ENCODE results near the gene AASDH.
"Not testable (repeated sequence)": the region's sequence is repeated elsewhere in the genome, so short reads cannot be mapped to it uniquely, and the experiment has no call there.

The AASDH gene

DNA sequence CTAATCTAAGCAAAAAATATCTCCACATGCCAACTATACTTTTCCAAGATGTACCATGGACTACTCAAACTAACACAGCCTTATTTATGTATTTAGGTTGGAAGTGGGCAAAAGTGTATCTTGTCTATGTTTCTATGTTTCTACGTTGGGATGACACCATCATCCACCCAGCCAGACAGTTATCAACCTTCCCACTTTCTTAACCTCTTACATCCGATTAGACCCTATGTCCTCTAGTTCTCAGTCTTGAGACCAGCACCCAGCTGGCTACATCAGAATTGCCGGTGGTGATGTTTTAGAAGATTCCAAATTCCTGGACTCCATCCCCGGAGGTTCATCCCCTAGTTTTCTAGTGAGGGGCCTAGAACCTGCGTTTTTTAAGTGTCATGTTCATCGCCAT, 1.0 kb upstream of the AASDH start:
- FAIRE-seq, result no peak

DNA sequence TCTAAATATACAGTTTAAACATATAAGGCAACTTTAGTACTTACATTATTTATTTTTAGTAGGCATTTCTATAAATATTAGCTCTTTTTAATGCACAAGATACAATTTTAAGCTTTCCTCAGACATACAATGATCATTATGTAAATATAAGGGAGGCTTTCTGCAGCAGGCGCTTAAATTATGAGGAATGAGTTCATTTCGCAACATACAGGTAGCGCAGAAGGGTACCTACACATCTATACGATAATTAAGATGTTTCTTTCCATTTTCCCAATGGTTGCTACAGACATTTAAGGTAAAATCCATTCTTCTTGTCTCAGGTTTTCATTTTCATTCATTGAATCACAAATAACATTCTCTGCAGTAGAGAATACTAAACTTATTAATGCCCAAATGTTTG, 1.2 kb downstream of the AASDH start:
- no peak for FAIRE-seq

DNA sequence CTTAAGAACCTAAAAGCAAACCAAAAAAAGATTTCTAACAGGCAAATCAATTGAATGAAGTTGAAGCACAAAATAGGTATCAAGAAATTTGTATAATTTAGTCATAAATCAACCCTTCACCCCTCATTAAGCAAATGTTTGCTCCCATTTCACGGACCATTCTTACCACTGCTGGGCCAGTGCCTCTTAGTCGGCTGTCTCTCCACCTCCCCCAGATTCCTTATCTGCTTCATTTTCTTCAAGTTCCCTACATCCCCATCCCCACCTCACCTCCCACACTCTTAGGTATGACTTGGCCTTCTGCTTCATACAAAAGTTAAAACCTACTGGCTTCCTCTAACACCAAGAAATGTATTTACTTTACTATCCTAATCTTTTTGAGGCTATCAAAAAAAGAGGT, 11.8 kb downstream of the AASDH start:
- FAIRE-seq, result no peak

DNA sequence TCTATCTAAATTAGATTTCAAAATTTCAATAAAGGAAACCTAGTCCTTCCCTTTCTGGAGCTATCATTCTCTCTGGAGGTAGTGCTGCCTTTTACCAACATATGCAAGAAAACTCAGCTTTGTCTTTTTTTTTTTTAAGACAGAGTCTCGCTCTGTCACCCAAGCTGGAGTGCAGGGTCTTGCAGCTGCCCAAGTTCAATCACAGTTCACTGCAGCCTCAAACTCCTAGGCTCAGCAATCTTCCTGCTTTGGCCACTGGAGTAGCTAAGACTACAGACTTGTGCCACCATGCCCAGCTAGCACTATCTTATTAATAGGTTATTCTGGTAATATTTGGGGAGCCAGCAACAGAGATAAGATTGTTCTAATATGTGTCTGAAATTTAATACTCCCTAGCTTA, 12.3 kb downstream of the AASDH start:
- no peak for FAIRE-seq

DNA sequence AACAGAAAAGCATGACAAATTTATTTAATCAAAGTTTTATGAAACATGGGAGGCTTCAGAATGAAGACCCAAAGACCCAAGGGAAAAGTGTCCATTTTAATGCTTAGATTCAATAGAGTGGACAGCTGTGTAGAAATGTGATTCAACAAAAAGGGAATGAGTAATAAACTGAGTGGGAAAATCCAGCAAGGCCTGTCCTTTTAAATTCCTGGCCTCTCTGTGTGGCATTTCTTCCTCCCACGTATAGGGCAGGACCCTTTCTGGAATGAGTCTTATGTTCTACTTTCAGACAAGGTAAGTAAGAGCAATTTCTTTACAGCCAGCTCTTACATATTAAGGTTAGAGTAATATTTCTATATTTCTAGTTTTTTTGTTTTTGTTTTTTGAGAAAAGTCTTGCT, 14.5 kb downstream of the AASDH start:
- FAIRE-seq, result no peak

DNA sequence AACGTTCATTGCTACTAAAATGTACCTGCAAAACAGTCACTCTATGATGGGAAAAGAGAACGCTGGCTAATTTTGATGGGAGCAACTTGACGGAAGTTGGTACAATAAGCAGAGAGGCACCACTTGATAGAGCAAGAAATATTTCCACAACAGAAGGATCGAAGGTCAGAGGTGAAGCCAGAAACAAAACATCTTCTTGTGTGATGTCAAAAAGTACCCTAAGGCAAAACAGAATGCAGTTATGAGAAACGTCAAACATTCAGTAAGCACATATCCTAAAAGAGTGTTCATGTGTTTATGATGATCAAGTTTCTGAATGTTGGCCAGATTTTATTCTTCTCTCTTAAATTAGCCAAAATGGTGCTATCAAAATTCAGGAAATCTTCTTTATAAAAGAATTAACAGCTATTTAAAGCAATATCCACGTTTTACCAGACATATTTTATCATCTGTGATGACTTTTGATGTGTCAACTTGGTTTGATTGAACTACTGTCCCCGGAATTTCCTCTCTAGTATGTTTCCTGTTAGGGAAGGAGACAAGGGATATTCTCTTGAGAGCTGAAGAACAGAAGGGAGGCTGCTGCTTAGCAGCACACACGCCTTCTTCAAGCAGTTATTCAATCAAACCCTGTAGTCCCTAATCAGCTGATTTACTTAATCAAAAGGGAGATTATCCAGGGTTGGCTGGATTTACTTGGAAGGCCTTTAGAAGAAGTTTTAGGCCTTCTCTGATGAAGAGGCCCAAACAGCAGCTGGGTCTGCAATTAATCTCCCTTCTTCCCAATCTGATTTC, 15.7 kb downstream of the AASDH start:
- no peak for FAIRE-seq

DNA sequence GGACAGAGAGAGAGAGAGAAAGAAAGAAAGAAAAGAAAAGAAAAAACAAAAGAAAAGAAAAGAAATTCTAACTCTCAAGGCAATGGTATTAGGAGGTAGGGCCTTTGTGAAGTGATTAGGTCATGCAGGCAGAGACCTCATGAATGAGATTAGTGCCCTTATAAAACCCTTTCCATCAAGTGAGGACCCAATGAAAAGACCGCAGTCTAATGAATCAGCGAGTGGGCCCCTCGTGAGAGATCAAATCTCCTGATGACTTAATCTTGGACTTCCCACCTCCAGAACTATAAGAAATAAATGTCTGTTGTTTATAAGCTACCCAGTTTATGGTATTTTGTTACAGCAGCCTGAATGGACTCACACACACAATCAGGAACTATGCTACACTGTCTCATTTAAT, 16.9 kb downstream of the AASDH start:
- FAIRE-seq, result no peak

DNA sequence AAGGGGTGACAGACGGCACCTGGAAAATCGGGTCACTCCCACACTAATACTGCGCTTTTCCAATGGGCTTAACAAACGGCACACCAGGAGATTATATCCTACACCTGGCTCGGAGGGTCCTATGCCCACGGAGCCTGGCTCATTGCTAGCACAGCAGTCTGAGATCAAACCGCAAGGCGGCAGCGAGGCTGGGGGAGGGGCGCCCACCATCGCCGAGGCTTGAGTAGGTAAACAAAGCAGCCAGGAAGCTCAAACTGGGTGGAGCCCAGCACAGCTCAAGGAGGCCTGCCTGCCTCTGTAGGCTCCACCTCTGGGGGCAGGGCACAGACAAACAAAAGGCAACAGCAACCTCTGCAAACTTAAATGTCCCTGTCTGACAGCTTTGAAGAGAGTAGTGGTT, 24.3 kb downstream of the AASDH start:
- not testable (repeated sequence) for FAIRE-seq

DNA sequence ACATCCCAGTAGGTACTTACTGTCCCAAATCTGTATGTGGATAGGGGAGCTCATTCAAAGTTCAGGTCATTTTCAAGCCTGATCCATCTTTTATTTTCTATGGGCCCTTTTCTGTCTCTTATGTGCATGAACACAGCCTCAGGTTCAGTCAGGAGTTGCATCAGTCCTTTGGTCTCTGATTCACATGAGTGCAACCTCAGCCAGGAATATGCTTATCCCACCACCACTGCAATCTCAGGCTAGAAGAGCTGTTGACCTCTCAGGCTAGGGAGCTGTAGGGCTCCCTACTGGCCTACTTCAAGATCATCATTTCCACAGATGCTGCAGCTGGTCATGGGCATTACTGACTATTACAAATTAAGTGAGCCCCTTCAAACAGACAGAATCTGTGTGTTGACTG, 27.2 kb downstream of the AASDH start:
- no peak for FAIRE-seq

DNA sequence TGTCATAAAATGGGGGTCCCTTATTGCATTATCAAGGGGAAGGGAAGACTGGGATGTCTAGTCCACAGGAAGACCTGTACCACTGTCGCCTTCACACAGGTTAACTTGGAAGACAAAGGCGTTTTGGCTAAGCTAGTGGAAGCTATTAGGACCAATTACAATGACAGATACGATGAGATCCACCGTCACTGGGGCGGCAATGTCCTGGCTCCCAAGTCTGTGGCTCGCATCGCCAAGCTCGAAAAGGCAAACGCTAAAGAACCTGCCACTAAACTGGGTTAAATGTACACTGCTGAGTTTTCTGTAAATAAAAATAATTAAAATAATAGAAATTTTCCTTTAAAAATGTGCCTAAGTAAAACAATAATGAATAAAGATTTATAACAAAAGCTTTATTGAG, 30.6 kb downstream of the AASDH start:
- no peak for FAIRE-seq

DNA sequence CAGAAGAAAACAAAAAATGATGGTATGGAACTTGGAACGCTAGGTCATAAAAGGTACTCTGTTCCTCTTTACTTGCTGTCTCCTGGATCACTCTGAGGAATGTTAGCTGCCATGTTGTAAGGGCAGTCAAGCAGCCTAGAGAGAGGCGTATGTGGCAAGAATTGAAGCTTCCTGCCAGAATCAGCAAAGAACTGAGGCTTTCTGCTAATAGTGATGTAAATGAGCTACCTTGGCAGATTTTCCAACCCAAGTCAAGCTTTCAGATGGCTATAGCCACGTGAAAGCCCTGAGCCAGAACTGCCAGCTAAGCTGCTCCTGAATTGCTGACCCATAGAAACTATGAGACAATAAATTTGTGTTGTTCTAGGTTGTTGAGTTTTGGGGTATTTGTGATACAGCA, 38.7 kb downstream of the AASDH start:
- no peak for FAIRE-seq

DNA sequence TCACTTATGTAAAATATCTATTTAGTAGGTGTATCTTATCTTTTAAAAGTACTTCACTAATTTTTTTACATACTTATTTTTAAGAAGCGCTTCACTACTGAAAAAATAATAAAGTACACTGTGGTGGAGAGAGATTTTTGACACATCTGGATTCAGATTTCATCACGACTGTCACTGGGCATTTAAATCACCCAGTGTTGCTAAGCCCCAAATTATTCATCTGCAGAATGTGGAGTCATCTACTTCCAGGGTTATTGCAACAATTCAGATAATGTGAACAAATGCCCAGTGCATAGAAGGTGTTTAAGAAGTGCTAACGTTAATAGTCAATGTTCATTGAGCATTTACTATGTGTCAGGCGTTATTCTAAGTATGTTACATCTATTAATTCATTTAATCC, 41.8 kb downstream of the AASDH start:
- no peak for FAIRE-seq

DNA sequence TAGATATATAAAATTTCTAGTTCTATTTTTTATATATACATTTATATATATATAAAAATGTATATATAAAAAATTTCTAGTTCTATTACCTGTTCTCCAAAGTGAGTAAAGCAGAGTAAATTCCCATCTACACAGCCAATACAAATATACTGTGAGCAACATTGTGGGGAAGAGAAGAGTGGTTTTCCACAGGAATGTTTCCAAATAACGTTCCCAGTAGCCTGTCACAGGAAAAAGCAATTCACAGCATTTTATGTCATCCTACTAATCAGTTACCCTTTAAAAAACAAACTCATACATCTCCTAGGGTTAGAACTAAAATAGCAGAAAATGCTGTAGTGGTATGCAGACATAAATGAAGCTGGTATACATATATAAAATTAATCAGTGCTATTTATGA, 44.5 kb downstream of the AASDH start:
- FAIRE-seq, result no peak

DNA sequence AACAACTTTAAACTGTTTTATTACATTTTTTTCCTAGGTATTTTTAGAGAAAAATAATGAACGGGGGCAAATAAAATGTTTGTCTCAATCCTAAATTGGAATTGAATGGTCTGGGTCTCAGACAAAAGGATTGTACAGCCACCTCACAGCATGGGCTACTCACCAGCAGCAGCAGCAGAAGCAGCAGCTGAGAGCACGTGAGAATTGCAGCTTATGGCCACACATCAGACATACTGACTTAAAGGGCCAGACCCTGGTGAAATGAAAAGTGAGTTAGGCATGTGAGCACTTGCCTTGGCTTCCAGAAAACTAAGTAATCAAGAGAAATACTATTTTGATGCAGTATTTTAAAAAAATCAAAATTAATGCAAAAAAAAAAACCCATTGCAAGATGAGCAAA, 56.6 kb downstream of the AASDH start:
- no peak for FAIRE-seq

DNA sequence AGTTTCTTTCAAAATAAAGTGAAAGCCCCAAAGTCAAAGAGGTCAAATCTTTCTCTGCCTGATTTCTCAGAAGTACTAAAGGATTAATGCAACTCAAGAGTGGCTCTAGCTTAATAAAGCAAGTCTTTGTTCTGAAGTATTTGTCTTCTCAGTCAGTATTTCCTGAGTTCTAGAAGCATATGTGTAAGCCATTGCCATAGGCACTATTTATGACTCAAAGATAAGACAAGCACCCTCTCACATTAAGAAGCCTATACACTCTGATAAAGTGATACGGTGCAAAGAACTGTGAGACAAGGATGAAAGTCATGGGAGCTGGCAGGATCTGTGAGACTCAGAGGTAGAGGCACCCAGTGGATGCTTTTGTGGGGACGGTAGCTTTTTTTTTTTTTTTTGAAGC, 60.9 kb downstream of the AASDH start:
- FAIRE-seq, result no peak

DNA sequence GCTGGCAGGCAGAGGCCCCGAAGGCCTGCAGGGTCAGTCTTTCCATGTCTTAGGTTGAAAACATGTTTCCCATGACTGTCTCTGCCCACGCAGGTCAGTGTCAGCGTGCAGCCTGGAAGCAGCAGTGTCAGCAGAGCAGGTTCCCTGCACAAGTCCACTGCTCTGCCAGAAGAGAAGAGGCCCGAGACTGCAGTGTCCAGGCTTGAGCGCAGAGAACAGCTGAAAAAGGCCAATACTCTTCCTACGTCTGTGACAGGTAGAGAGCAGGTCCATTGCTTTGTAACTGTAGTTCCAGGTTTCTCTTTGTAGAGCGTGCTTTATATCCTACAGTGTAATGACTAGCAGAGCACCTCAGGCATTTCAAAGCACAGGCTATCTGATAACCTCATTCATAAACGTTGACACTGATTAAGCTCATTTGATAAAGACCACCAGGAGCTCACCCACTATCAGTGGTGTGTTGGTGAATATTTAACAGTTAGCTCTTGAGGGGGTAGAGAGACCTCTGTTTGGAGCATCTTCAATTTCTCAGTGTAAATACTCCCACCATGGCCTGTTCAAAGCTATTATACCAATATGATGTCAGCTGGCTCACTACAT, 63.2 kb downstream of the AASDH start:
- no peak for FAIRE-seq

DNA sequence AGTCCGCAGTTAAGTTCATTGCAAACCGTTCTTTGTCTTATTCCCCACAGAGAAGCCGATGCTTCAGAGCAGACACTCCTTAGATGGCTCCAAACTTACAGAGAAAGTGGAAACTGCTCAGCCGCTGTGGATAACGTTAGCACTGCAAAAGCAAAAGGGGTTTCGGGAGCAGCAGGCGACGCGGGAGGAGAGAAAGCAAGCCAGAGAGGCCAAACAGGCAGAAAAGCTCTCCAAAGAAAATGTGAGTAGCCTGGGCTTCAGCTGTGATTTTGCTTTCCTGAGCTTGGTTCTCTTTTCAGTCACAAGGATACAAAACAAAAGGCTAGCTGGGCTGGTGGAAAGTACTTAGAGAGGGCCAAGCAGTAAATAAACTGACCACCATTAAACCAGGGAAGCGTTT, 64.0 kb downstream of the AASDH start:
- no peak for FAIRE-seq

DNA sequence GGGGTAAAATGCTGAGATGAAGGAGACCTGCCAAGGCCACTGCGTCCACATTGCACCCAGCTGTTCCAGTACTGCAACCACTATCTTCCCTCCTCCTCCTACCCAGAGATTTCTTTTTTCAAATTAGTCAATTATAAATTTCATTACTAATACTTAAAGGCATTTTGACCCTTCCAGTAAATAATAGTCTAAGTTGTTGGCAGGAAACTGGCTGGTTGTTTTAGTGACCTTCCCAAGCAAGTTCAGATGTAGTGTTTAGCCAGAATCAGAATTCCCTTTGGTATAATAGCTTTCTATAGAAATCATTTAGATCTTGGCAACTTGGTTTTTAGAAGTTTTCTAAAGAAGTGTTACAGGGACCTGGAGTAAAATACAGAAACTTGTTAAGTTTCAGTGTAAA, 66.0 kb downstream of the AASDH start:
- no peak for FAIRE-seq

DNA sequence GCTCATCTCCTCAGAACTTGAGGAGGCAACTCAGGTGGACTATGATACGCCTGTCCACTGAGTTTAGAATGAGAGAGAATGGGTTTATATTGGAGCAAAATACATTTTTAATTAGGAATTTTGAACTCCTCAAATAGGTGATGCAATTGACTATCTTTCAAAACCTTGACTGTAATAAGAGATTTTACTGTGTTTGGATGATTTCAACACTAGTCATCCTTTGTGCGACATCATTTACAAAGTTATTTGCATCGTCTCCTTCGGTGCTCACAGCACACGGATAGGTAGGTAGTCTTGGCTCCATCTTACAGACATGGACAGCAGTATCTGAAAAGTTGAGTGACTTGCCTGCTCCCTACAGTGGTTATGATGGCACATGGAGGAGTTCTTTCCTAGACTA, 67.0 kb downstream of the AASDH start:
- FAIRE-seq, result no peak

DNA sequence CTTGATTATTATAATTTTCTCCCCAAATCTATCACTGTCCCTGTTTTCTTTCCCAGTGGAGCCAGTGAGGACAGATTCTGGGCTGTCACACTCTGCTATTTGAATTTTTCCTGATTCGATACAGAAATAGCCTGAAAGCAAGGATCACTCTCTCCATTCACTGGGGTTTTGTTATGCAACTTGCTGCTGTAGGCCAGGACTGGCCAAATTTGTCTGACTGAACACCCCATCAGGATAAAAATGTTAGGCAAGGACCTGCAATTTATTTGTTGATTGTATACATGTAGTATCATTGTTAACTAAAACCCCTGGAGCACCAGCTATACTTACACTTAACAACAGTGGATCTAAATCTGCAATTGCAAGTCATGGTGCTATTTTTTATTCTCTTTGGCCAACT, 68.7 kb downstream of the AASDH start:
- FAIRE-seq, result no peak

DNA sequence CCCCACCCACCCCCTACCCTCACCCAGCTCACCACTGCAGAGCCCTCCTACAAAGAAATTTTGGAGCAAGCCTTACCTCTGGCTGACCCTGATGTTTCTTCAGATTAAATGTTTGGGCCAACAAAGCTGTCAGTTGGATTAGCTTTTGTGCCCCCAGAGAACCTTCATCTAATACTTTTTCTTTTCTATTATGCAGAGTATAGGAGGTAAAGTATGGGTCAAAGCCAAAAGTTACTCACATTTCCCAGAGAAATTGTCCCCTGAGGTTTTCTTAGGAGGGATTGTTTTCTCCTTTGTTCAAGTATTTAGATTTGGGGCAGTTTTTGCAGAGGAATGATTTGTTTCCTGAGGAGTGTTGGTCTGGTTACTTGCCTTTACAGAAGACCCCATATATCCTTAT, 69.5 kb downstream of the AASDH start:
- no peak for FAIRE-seq

DNA sequence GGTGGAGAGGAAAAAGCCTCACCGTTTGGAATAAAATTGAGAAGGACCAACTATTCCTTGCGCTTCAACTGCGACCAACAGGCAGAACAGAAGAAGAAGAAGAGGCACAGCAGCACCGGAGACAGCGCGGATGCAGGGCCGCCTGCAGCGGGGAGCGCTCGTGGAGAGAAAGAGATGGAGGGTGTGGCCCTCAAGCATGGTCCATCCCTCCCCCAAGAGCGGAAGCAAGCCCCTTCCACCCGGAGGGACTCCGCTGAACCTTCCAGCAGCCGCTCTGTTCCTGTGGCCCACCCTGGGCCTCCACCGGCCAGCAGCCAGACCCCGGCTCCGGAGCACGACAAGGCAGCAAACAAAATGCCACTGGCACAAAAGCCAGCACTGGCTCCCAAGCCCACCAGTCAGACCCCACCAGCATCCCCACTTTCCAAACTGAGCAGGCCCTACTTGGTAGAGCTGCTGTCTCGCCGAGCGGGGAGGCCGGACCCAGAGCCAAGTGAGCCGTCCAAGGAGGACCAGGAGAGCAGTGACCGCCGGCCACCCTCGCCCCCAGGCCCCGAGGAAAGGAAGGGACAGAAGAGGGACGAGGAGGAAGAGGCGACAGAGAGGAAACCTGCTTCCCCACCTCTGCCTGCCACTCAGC, 71.2 kb downstream of the AASDH start:
- FAIRE-seq, result no peak

DNA sequence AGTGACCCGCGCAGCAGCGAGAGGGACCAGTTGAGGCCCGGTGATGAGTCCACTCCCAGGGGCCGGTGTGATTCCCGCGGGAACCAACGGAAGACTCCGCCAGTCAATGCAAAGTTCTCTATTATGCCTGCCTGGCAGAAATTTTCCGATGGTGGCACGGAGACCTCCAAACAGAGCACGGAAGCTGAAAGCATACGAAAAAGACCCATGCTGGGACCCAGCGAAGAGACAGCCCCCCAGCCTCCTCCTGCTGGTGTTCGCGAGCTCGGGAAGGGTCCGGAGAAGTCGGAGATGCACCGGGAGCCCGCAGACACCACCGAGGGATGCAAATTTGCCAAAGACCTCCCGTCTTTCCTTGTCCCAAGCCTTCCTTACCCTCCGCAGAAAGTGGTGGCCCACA, 71.7 kb downstream of the AASDH start:
- FAIRE-seq, result no peak

DNA sequence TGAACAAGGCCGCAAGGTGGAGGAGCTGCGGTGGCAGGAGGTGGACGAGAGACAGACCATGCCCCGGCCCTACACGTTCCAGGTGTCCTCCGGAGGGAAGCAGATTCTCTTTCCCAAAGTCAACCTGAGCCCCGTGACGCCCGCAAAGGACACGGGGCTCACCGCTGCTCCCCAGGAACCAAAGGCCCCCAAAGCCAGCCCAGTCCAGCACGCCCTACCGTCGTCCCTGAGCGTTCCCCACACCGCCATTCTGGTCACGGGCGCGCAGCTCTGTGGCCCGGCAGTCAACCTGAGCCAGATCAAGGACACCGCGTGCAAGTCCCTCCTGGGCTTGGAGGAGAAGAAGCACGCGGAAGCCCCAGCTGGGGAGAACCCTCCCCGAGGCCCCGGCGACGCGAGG, 72.2 kb downstream of the AASDH start:
- FAIRE-seq, result no peak

All from TTC549 (cell line).